HCT116 (cell line): Measurements from ENCODE around the gene PPP1R12C. TPM values are rescaled to one million over a fixed set of nuclear protein-coding genes. Genes with fewer than 3 reads are reported as not detected.
A peak's percentile ranks its signal among the peaks of the same experiment; 100 is the strongest.

ENCODE experiments used
- ATAC-seq: fragments of 200-7000 bp; cut with Tn5 transposase; 2 replicates; pipeline ENCODE4 v1.9.1; 2020; ENCODE audit warnings: mild to moderate bottlenecking, moderate library complexity
- BruUV-seq: library from RNA; stranded (reverse); fragments of 400-500 nt; replicated peaks from 2 replicates; lab custom pipeline; 2021; lab: Mats Ljungman, UMichigan
- CTCF ChIA-PET: fragments of 300-600 bp; sonication (Branson Sonifier 250); formaldehyde crosslinking; loops from one replicate; lab custom pipeline; 2021; ENCODE audit warnings: antibody characterized with exemption; lab: Charles Lee
- POLR2A ChIA-PET: fragments of 300-600, 350-600 bp; sonication (Branson Sonifier 250); formaldehyde crosslinking; loops from one replicate; lab custom pipeline; 2021; ENCODE audit warnings: antibody characterized with exemption; lab: Charles Lee
- RAD21 ChIA-PET, 2 experiments: fragments of 300-600 bp; sonication (Branson Sonifier 250); formaldehyde crosslinking; loops; one replicate each; lab custom pipeline; 2023; ENCODE audit warnings: low total read pairs in 2 of 2; ENCODE audit not compliant: uncharacterized antibody in 2 of 2, unreplicated experiment in 2 of 2, low non-redundant PET in 1 of 2; lab: Charles Lee
- DNase-seq: peaks from one replicate; pipeline ENCODE4 v3.0.0-alpha.2; 2010; ENCODE audit warnings: low read depth, low spot score
- H2AFZ ChIP-seq: fragments of 200-600 bp; shearing (Covaris generic), sonication (generic); 2 replicates; pipeline ENCODE4 v1.6.1; 2017; ENCODE audit warnings: low read depth, mixed run types, mixed read lengths, antibody characterized with exemption, low read length; ENCODE audit not compliant: poor library complexity, severe bottlenecking
- H3K27ac ChIP-seq: 2 replicates; pipeline ENCODE4 v1.5.1; 2012; ENCODE audit warnings: low read depth, low read length
- H3K27me3 ChIP-seq: fragments of 200-600 bp; sonication (generic); 2 replicates; pipeline ENCODE4 v1.6.1; 2016; ENCODE audit warnings: mixed run types, low read length, mixed read lengths; ENCODE audit not compliant: insufficient read depth
- H3K36me3 ChIP-seq, 2 experiments: fragments of 200-500 bp in 1 of 2; fragments of 200-600 bp in 1 of 2; sonication (Bioruptor generic) in 1 of 2; sonication (generic) in 1 of 2; 2 replicates each; pipeline versions ENCODE4 v1.5.1 to v1.6.1; 2014 to 2016; ENCODE audit warnings: low read length in 2 of 2, inconsistent platforms in 1 of 2, mixed read lengths in 1 of 2, mixed run types in 1 of 2; ENCODE audit not compliant: insufficient read depth in 2 of 2, control insufficient read depth in 1 of 2
- H3K4me1 ChIP-seq, 2 experiments: fragments of 200-600 bp in 1 of 2; sonication (generic) in 1 of 2; 2 replicates each; pipeline versions ENCODE4 v1.5.1 to v1.6.1; 2012 to 2017; ENCODE audit warnings: low read length in 2 of 2, inconsistent platforms in 1 of 2, mild to moderate bottlenecking in 1 of 2, mixed read lengths in 1 of 2, mixed run types in 1 of 2, moderate library complexity in 1 of 2; ENCODE audit not compliant: insufficient read depth in 2 of 2, control insufficient read depth in 1 of 2
- H3K4me2 ChIP-seq: fragments of 200-600 bp; sonication (generic); 2 replicates; pipeline ENCODE4 v1.6.1; 2017; ENCODE audit warnings: mixed run types, low read length, mixed read lengths
- H3K4me3 ChIP-seq, 2 experiments: fragments of 200-600 bp in 1 of 2; sonication (generic) in 1 of 2; replicated peaks in 1 of 2; 2 replicates each; pipeline ENCODE4 v1.5.1; 2011 to 2016; ENCODE audit warnings: low read length in 2 of 2, control low read depth in 1 of 2, low read depth in 1 of 2, mild to moderate bottlenecking in 1 of 2, mixed read lengths in 1 of 2, mixed run types in 1 of 2
- H3K79me2 ChIP-seq: fragments of 200-600 bp; sonication (generic); 2 replicates; pipeline ENCODE4 v1.6.1; 2017; ENCODE audit warnings: mild to moderate bottlenecking, mixed run types, low read length, moderate library complexity, mixed read lengths; ENCODE audit not compliant: insufficient read depth
- H3K9ac ChIP-seq: fragments of 200-600 bp; sonication (generic); 2 replicates; pipeline ENCODE4 v1.6.1; 2016; ENCODE audit warnings: low read length, mixed read lengths
- H3K9me2 ChIP-seq: fragments of 200-600 bp; sonication (generic), shearing (Covaris generic); 2 replicates; pipeline ENCODE4 v1.6.1; 2017; ENCODE audit warnings: mixed run types, mild to moderate bottlenecking, moderate library complexity; ENCODE audit not compliant: insufficient read depth
- H3K9me3 ChIP-seq, 2 experiments: fragments of 200-500 bp in 1 of 2; fragments of 200-600 bp in 1 of 2; sonication (Bioruptor generic) in 1 of 2; sonication (generic) in 1 of 2; 2 replicates each; pipeline ENCODE4 v1.6.1; 2014 to 2017; ENCODE audit warnings: low read length in 2 of 2, mixed read lengths in 2 of 2, inconsistent platforms in 1 of 2, low read depth in 1 of 2, mild to moderate bottlenecking in 1 of 2, mixed run types in 1 of 2, moderate library complexity in 1 of 2; ENCODE audit not compliant: control insufficient read depth in 1 of 2, insufficient read depth in 1 of 2
- H4K20me1 ChIP-seq: fragments of 200-600 bp; sonication (generic), shearing (Covaris generic); 2 replicates; pipeline ENCODE4 v1.6.1; 2017; ENCODE audit warnings: mixed run types, mild to moderate bottlenecking, moderate library complexity; ENCODE audit not compliant: insufficient read depth
- EGR1 ChIP-seq: IDR thresholded peaks from 2 replicates; pipeline ENCODE4 v1.6.1; 2012; ENCODE audit warnings: low read depth
- ELF1 ChIP-seq: IDR thresholded peaks from 2 replicates; pipeline ENCODE4 v1.6.1; 2012; ENCODE audit warnings: low read depth, borderline replicate concordance
- EZH2phosphoT487 ChIP-seq: fragments of 200-600 bp; IDR thresholded peaks from 2 replicates; pipeline ENCODE4 v1.6.1; 2018; ENCODE audit warnings: antibody characterized with exemption, borderline replicate concordance
- JUND ChIP-seq: IDR thresholded peaks from 2 replicates; pipeline ENCODE4 v1.6.1; 2012
- MAX ChIP-seq: IDR thresholded peaks from 2 replicates; pipeline ENCODE4 v1.6.1; 2012
- POLR2A ChIP-seq: IDR thresholded peaks from 2 replicates; pipeline ENCODE4 v1.7.0; 2011; ENCODE audit warnings: borderline replicate concordance; ENCODE audit not compliant: insufficient read depth, insufficient read length; ENCODE audit errors: extremely low read depth
- POLR2AphosphoS5 ChIP-seq: IDR thresholded peaks from 2 replicates; pipeline ENCODE4 v1.6.1; 2011; ENCODE audit warnings: mild to moderate bottlenecking, low read depth, low read length, moderate library complexity
- SIN3A ChIP-seq: IDR thresholded peaks from 2 replicates; pipeline ENCODE4 v1.6.1; 2012; ENCODE audit warnings: low read depth
- SP1 ChIP-seq: IDR thresholded peaks from 2 replicates; pipeline ENCODE4 v1.6.1; 2012; ENCODE audit warnings: low read depth
- ZFX ChIP-seq: fragments of 450-650 bp; IDR thresholded peaks from 2 replicates; pipeline ENCODE4 v1.6.1; 2017
- ZNF274 ChIP-seq: fragments of 200-500 bp; sonication (Bioruptor generic); IDR thresholded peaks from 2 replicates; pipeline ENCODE4 v1.6.1; 2014; ENCODE audit warnings: mild to moderate bottlenecking, low read depth, low read length, inconsistent platforms
- intact Hi-C: fragments of 100-400 bp; cut with micrococcal nuclease; formaldehyde crosslinking; loops from 2 replicates; pipeline ENCODE4 v1.10.0; 2022
- total RNA-seq: library from RNA; stranded (reverse); gene quantifications from one replicate; pipeline ENCODE4 v1.2.1, GENCODE V29; 2021; ENCODE audit not compliant: unreplicated experiment

Gene PPP1R12C
- total RNA-seq, 1 experiment from 2014 or later: 83.2 TPM

- 0 out of 4 replicates have a peak, but pooled peaks cover 0 to 3% of the 10 kb centered on the region in 2 experiments for H3K36me3 ChIP-seq
- intact Hi-C loops: loop anchor here (2.0 to 5.0 kb wide), 2 partner anchors 36 to 77 kb away; partner anchors contain the start of genes PPP1R12C and TNNI3
- peaks cover 10 to 53% of the 10 kb centered on the region in 2 experiments for H3K4me1 ChIP-seq
- no peaks in the 10 kb centered on the region; the same call in 1 of the 2 replicates for H3K79me2 ChIP-seq
- H3K27ac ChIP-seq: peak overlapping the region; percentile 92
- TSS peak; percentile 24 for BruUV-seq
- POLR2A ChIA-PET: interaction anchor here (0.9 to 1.5 kb wide), 6 partner anchors 10 to 327 kb away, joined by 3 to 10 read pairs (median 4); partner anchors contain the start of genes PPP1R12C, RDH13 and UBE2S
- peak overlapping the region; percentile 79 for H3K9ac ChIP-seq
- H3K9me2 ChIP-seq: no peaks in the 10 kb centered on the region
- peak overlapping the region; percentile 63 to 69 for H3K4me3 ChIP-seq
- no peaks in the 10 kb centered on the region for H3K27me3 ChIP-seq
- DNase-seq (peak; percentile 84), ATAC-seq (peak; percentile 82)
- H4K20me1 ChIP-seq: no peaks in the 10 kb centered on the region
- peak overlapping the region; percentile 92 for H3K4me2 ChIP-seq
- peak; percentile 82 for TF ChIP-seq POLR2A
- TF ChIP-seq JUND: no peak
- TF ChIP-seq SP1: peak; percentile 62
- peak; percentile 79 for TF ChIP-seq SIN3A
- no peak for TF ChIP-seq EZH2phosphoT487
- TF ChIP-seq POLR2AphosphoS5: peak; percentile 71
- no peak for TF ChIP-seq ZNF274
- TF ChIP-seq ZFX: peak; percentile 20; the same call in 1 of the 2 replicates
- no peak; the same call in 1 of the 2 replicates for TF ChIP-seq ELF1
- TF ChIP-seq EGR1: no peak
- peak; percentile 86 for TF ChIP-seq MAX
- RAD21 ChIA-PET: interaction anchor here in 1 of 2 experiments (0.6 kb wide), 1 partner anchor 31 kb away, joined by 5 read pairs; no protein-coding TSS in a partner anchor
- CTCF ChIA-PET: interaction anchor here (0.8 to 1.9 kb wide), 5 partner anchors 8 to 338 kb away, joined by 3 to 14 read pairs (median 4); partner anchors contain the start of gene RDH13
- H2AFZ ChIP-seq: peak overlapping the region; percentile 75
- no peaks in the 10 kb centered on the region for H3K9me3 ChIP-seq
Measured at GRCh38 chr19:55080121-55080967, 37.1 kb downstream of the PPP1R12C start.
